ENCODE data around the gene DDX24. TPM values are rescaled to one million over a fixed set of nuclear protein-coding genes. Genes with fewer than 3 reads are reported as not detected.

DDX24 gene, protein sequence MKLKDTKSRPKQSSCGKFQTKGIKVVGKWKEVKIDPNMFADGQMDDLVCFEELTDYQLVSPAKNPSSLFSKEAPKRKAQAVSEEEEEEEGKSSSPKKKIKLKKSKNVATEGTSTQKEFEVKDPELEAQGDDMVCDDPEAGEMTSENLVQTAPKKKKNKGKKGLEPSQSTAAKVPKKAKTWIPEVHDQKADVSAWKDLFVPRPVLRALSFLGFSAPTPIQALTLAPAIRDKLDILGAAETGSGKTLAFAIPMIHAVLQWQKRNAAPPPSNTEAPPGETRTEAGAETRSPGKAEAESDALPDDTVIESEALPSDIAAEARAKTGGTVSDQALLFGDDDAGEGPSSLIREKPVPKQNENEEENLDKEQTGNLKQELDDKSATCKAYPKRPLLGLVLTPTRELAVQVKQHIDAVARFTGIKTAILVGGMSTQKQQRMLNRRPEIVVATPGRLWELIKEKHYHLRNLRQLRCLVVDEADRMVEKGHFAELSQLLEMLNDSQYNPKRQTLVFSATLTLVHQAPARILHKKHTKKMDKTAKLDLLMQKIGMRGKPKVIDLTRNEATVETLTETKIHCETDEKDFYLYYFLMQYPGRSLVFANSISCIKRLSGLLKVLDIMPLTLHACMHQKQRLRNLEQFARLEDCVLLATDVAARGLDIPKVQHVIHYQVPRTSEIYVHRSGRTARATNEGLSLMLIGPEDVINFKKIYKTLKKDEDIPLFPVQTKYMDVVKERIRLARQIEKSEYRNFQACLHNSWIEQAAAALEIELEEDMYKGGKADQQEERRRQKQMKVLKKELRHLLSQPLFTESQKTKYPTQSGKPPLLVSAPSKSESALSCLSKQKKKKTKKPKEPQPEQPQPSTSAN
- total RNA-seq (100 to 1,000 TPM; 274 to 283 TPM), polyA plus RNA-seq (287 TPM)

DNA sequence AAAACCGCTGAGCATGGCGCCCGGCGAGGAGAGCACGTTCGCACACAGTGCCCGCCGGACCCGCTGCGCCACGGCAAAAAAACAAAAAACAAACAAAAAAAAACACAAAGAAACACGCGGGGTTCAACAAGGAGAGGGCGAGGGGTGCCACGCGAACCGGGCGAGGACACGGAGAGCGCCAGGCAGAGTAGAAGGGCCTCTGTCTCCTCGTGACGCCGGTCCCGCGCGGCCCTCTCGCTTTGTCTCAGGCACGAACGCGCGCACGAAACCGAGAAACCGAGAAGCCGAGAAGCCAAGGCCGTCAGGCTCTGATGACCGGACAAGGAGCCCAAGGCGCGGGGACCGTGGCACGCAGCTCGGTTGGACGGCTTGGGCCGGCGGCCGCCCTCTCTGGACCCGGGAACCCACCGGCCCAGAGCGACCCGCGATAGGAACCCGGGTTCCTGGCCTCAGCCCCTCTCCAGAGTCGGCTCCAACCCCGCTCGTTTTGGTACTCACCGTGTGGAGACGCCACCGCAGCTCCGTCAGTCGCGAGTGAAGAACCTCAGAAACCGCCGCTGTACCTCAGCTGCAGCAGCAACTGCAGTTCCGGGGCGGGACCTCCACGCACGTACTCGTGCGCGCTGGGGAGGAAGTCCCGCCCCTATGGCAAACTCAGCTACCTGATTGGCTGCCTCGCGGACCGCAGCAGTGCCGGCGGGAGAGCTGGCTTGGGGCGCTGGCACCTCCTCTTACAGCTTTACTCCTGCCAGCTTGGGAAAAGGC, at the start of gene DDX24, which contains the start of gene IFI27L1:
Gene DDX24, minus strand, starts transcription at position 582 of the 765 bp plus-strand sequence. CDS start 1,460 bp downstream, outside the sequence.
Gene IFI27L1, plus strand, starts transcription at position 690 of the 765 bp plus-strand sequence. CDS start 15,628 bp downstream, outside the sequence.
- Histone ChIP-seq H3K4me1 (ENCODE audit: insufficient read depth, low read length) (peaks cover 39% of the 10 kb centered on the region), H3K36me3 (ENCODE audit: insufficient read depth, low read length) (peaks cover 17% of the 10 kb centered on the region), H3K27me3 (ENCODE audit: insufficient read depth, low read length, poor library complexity, severe bottlenecking) (no peaks in the 10 kb centered on the region), H3K9me3 (ENCODE audit: low read length) (no peaks in the 10 kb centered on the region), H3K4me3 (ENCODE audit: low read length) (peak within 1 kb of the TSS; percentile 83), H3K27ac (ENCODE audit: low read depth, low read length) (peak within 1 kb of the TSS; percentile 96)
- peak within 1 kb of the TSS; percentile 94 to 100 (median 99) for H3K4me3 Mint-ChIP-seq
- peaks cover 0 to 3% of the 10 kb centered on the region in 2 donors for H3K27me3 Mint-ChIP-seq
- peak; percentile 95 to 98 (median 96) for DNase-seq
- peaks cover 50 to 61% (median 54%) of the 10 kb centered on the region in 3 donors for H3K4me1 Mint-ChIP-seq
- H3K9me3 Mint-ChIP-seq = peaks cover 0 to 2% (median 0%) of the 10 kb centered on the region in 5 donors
- peaks cover 14 to 52% (median 25%) of the 10 kb centered on the region in 3 donors for H3K36me3 Mint-ChIP-seq
- ChIA-PET CTCF (interaction anchor here (0.8 to 3.6 kb wide), 13 partner anchors 16 to 141 kb away, joined by 3 to 14 read pairs (median 4); no protein-coding TSS in a partner anchor), POLR2A (interaction anchor here (0.6 to 1.1 kb wide), 5 partner anchors 13 to 120 kb away, joined by 3 to 5 read pairs (median 3); no protein-coding TSS in a partner anchor)
- peak within 1 kb of the TSS; percentile 98 to 100 (median 99) for H3K27ac Mint-ChIP-seq

- Mint-ChIP-seq H3K27ac (peak overlapping the region; percentile 55 to 93 (median 74)), H3K4me1 (peaks cover 14 to 25% (median 19%) of the 10 kb centered on the region in 3 donors), H3K27me3 (peaks cover 3 to 5% of the 10 kb centered on the region in 2 donors), H3K4me3 (peak overlapping the region; percentile 83 to 98 (median 87)), H3K36me3 (peaks cover 0 to 11% (median 0%) of the 10 kb centered on the region in 3 donors), H3K9me3 (peaks cover 0 to 2% (median 0%) of the 10 kb centered on the region in 5 donors)
- peak in 3 of 5 donors; percentile 13 to 29 (median 16) for DNase-seq
- peaks cover 16% of the 10 kb centered on the region for H3K4me1 ChIP-seq (ENCODE audit: insufficient read depth, low read length)
- CTCF ChIA-PET = interaction anchor here (0.9 to 7.4 kb wide), 5 partner anchors 8 to 191 kb away, joined by 3 to 43 read pairs (median 20); no protein-coding TSS in a partner anchor
- H3K9me3 ChIP-seq (ENCODE audit: low read length) = no peaks in the 10 kb centered on the region
- POLR2A ChIA-PET = interaction anchor here (1.1 kb wide), 1 partner anchor 50 kb away, joined by 4 read pairs; no protein-coding TSS in a partner anchor
- H3K36me3 ChIP-seq (ENCODE audit: insufficient read depth, low read length) = no peaks in the 10 kb centered on the region
- H3K27ac ChIP-seq (ENCODE audit: low read depth, low read length) = no peak overlapping the region
- no peaks in the 10 kb centered on the region for H3K27me3 ChIP-seq (ENCODE audit: insufficient read depth, low read length, poor library complexity, severe bottlenecking)
- peak overlapping the region; percentile 85 for H3K4me3 ChIP-seq (ENCODE audit: low read length)
Observed at GRCh38 chr14:94129758-94130414, 48.9 kb upstream of the DDX24 start.

GRCh38 chr14:94129111-94129757, 48.2 kb upstream of the DDX24 start, which contains the start of gene IFI27L2:
IFI27L2 (minus strand) TSS chr14:94129604; CDS start chr14:94129564, 40 bp downstream.
- ChIA-PET CTCF (interaction anchor here (1.5 to 7.4 kb wide), 6 partner anchors 7 to 190 kb away, joined by 5 to 43 read pairs (median 15); no protein-coding TSS in a partner anchor), POLR2A (interaction anchor here (0.6 to 1.1 kb wide), 3 partner anchors 49 to 155 kb away, joined by 3 to 4 read pairs (median 3); no protein-coding TSS in a partner anchor)
- peak within 1 kb of the TSS; percentile 85 for H3K4me3 ChIP-seq (ENCODE audit: low read length)
- DNase-seq = peak; percentile 45 to 80 (median 66)
- H3K36me3 ChIP-seq (ENCODE audit: insufficient read depth, low read length) = no peaks in the 10 kb centered on the region
- H3K27me3 ChIP-seq (ENCODE audit: insufficient read depth, low read length, poor library complexity, severe bottlenecking) = no peaks in the 10 kb centered on the region
- H3K36me3 Mint-ChIP-seq = peaks cover 0 to 11% (median 0%) of the 10 kb centered on the region in 3 donors
- peak within 1 kb of the TSS; percentile 83 to 98 (median 87) for H3K4me3 Mint-ChIP-seq
- peak within 1 kb of the TSS; percentile 63 for H3K27ac ChIP-seq (ENCODE audit: low read depth, low read length)
- H3K27me3 Mint-ChIP-seq = peaks cover 5 to 6% of the 10 kb centered on the region in 2 donors
- no peaks in the 10 kb centered on the region for H3K9me3 Mint-ChIP-seq
- H3K4me1 ChIP-seq (ENCODE audit: insufficient read depth, low read length) = peaks cover 16% of the 10 kb centered on the region
- H3K9me3 ChIP-seq (ENCODE audit: low read length) = no peaks in the 10 kb centered on the region
- peaks cover 14 to 25% (median 19%) of the 10 kb centered on the region in 3 donors for H3K4me1 Mint-ChIP-seq
- peak within 1 kb of the TSS; percentile 55 to 93 (median 74) for H3K27ac Mint-ChIP-seq

- Mint-ChIP-seq H3K36me3 (peaks cover 0 to 11% (median 0%) of the 10 kb centered on the region in 3 donors), H3K9me3 (no peaks in the 10 kb centered on the region), H3K4me3 (peak overlapping the region; percentile 83 to 98 (median 87)), H3K27ac (peak overlapping the region in 7 of 8 donors; percentile 56 to 93 (median 77)), H3K27me3 (peaks cover 5 to 7% of the 10 kb centered on the region in 2 donors), H3K4me1 (peaks cover 14 to 25% (median 19%) of the 10 kb centered on the region in 3 donors)
- CTCF ChIA-PET = interaction anchor here (1.5 to 7.4 kb wide), 5 partner anchors 8 to 190 kb away, joined by 5 to 43 read pairs (median 10); no protein-coding TSS in a partner anchor
- H3K4me3 ChIP-seq (ENCODE audit: low read length) = no peak overlapping the region
- no peaks in the 10 kb centered on the region for H3K36me3 ChIP-seq (ENCODE audit: insufficient read depth, low read length)
- no peaks in the 10 kb centered on the region for H3K27me3 ChIP-seq (ENCODE audit: insufficient read depth, low read length, poor library complexity, severe bottlenecking)
- no peak overlapping the region for H3K27ac ChIP-seq (ENCODE audit: low read depth, low read length)
- POLR2A ChIA-PET = interaction anchor here (0.9 kb wide), 1 partner anchor 154 kb away, joined by 3 read pairs; no protein-coding TSS in a partner anchor
- H3K4me1 ChIP-seq (ENCODE audit: insufficient read depth, low read length) = peaks cover 16% of the 10 kb centered on the region
- no peak for DNase-seq
- H3K9me3 ChIP-seq (ENCODE audit: low read length) = no peaks in the 10 kb centered on the region
Observed at GRCh38 chr14:94128216-94128839, 47.3 kb upstream of the DDX24 start.

- Mint-ChIP-seq H3K27ac (peak overlapping the region in 2 of 8 donors; percentile 17 to 75), H3K9me3 (no peaks in the 10 kb centered on the region), H3K27me3 (peaks cover 5 to 7% of the 10 kb centered on the region in 2 donors), H3K4me1 (peaks cover 14 to 25% (median 19%) of the 10 kb centered on the region in 3 donors), H3K4me3 (peak overlapping the region in 2 of 7 donors; percentile 5 to 77), H3K36me3 (peaks cover 0 to 11% (median 0%) of the 10 kb centered on the region in 3 donors)
- Histone ChIP-seq H3K4me1 (ENCODE audit: insufficient read depth, low read length) (peaks cover 16% of the 10 kb centered on the region), H3K4me3 (ENCODE audit: low read length) (no peak overlapping the region), H3K27ac (ENCODE audit: low read depth, low read length) (no peak overlapping the region), H3K27me3 (ENCODE audit: insufficient read depth, low read length, poor library complexity, severe bottlenecking) (no peaks in the 10 kb centered on the region), H3K9me3 (ENCODE audit: low read length) (no peaks in the 10 kb centered on the region), H3K36me3 (ENCODE audit: insufficient read depth, low read length) (no peaks in the 10 kb centered on the region)
- ChIA-PET POLR2A (no interaction called here), CTCF (interaction anchor here (1.3 to 7.4 kb wide), 3 partner anchors 9 to 189 kb away, joined by 5 to 43 read pairs (median 10); no protein-coding TSS in a partner anchor)
- no peak for DNase-seq
Observed at GRCh38 chr14:94127330-94127729, 46.3 kb upstream of the DDX24 start.

- Mint-ChIP-seq H3K4me1 (peaks cover 14 to 22% (median 19%) of the 10 kb centered on the region in 3 donors), H3K4me3 (no peak overlapping the region), H3K9me3 (no peaks in the 10 kb centered on the region), H3K27me3 (peaks cover 3 to 7% of the 10 kb centered on the region in 2 donors), H3K27ac (peak overlapping the region in 1 of 8 donors; percentile 70), H3K36me3 (peaks cover 0 to 11% (median 0%) of the 10 kb centered on the region in 3 donors)
- no peak overlapping the region for H3K4me3 ChIP-seq (ENCODE audit: low read length)
- no peak overlapping the region for H3K27ac ChIP-seq (ENCODE audit: low read depth, low read length)
- DNase-seq = no peak
- H3K9me3 ChIP-seq (ENCODE audit: low read length) = no peaks in the 10 kb centered on the region
- H3K4me1 ChIP-seq (ENCODE audit: insufficient read depth, low read length) = peaks cover 16% of the 10 kb centered on the region
- H3K36me3 ChIP-seq (ENCODE audit: insufficient read depth, low read length) = no peaks in the 10 kb centered on the region
- POLR2A ChIA-PET = no interaction called here
- no peaks in the 10 kb centered on the region for H3K27me3 ChIP-seq (ENCODE audit: insufficient read depth, low read length, poor library complexity, severe bottlenecking)
- CTCF ChIA-PET = interaction anchor here (1.3 to 7.4 kb wide), 2 partner anchors 10 to 188 kb away, joined by 5 to 43 read pairs; no protein-coding TSS in a partner anchor
Observed at GRCh38 chr14:94126800-94127199, 45.8 kb upstream of the DDX24 start.

All from CD8-positive, alpha-beta memory T cell (primary cell).